Activated gamma-delta T cell treated with Interleukin-2 at 50 U/mL for 16 hours (primary cell): ENCODE measurements around the gene DPYSL5.

Experiments used
- DNase-seq: peaks from one replicate; pipeline ENCODE4 v3.0.0-alpha.2; 2020

The DPYSL5 gene

GRCh38 chr2:26997394-26997793, 149.5 kb downstream of the DPYSL5 start:
- DNase-seq, result no peak

GRCh38 chr2:26998323-26998722, 150.4 kb downstream of the DPYSL5 start:
- no peak for DNase-seq
